ENCODE data around the gene RETREG2. TPM values are rescaled to one million over a fixed set of nuclear protein-coding genes. Genes with fewer than 3 reads are reported as not detected.

Gene RETREG2
- total RNA-seq, 4 donors from 2014 or later, result 37.8 to 226 (median 102) TPM

GRCh38 chr2:219178377-219179175 lies 501 bp downstream of the RETREG2 start:
- intact Hi-C loops (cut with DNase I; ENCODE audit: low total_unique reads) (no loop called here), in situ Hi-C loops (cut with MboI; ENCODE audit: low pct_ligation_motif_present in 1 of 4, low pct_unique_long_range_greater_than_20kb in 1 of 4, low sequenced_read_pairs in 3 of 4) (loop anchor here in 2 of 4 donors (10.0 kb wide), 1 partner anchor 116 kb away; no protein-coding TSS in a partner anchor)
- Histone ChIP-seq H3K9me3 (no peaks in the 10 kb centered on the region), H3K27me3 (no peaks in the 10 kb centered on the region), H3K4me1 (peaks cover 14 to 63% (median 38%) of the 10 kb centered on the region in 4 donors), H3K27ac (peak overlapping the region; percentile 93 to 100 (median 96)), H3K36me3 (peaks cover 0 to 41% (median 15%) of the 10 kb centered on the region in 4 donors), H3K4me3 (peak overlapping the region; percentile 57 to 98 (median 84))
- TF ChIP-seq CTCF (IDR thresholded peaks at IDR 0.05) (peak in 1 of 5 experiments; percentile 6), EP300 (IDR thresholded peaks at IDR 0.05; ENCODE audit: low read depth) (no peak), POLR2A (IDR thresholded peaks at IDR 0.05) (no peak), POLR2AphosphoS5 (IDR thresholded peaks at IDR 0.05) (no peak)
- DNase-seq, result peak; percentile 55
- WGBS, 2 donors (ENCODE audit: low coverage in 1 of 2), result 0 to 3% methylated on average over 8 to 20 of the region's 45 CpGs

GRCh38 chr2:219179601-219180465 lies 1.8 kb downstream of the RETREG2 start:
- Histone ChIP-seq H3K27me3 (no peaks in the 10 kb centered on the region), H3K9me3 (no peaks in the 10 kb centered on the region), H3K36me3 (peaks cover 0 to 43% (median 10%) of the 10 kb centered on the region in 4 donors), H3K4me3 (peak overlapping the region in 1 of 4 donors; percentile 87), H3K4me1 (peaks cover 14 to 62% (median 34%) of the 10 kb centered on the region in 4 donors), H3K27ac (no peak overlapping the region)
- 94 to 96% methylated on average over 3 to 9 of the region's 9 CpGs for WGBS, 2 donors (ENCODE audit: low coverage in 1 of 2)
- in situ Hi-C loops (cut with MboI; ENCODE audit: low pct_ligation_motif_present in 1 of 4, low pct_unique_long_range_greater_than_20kb in 1 of 4, low sequenced_read_pairs in 3 of 4) (loop anchor here in 2 of 4 donors (10.0 kb wide), 1 partner anchor 115 kb away; no protein-coding TSS in a partner anchor), intact Hi-C loops (cut with DNase I; ENCODE audit: low total_unique reads) (no loop called here)
- DNase-seq, result no peak
- no peak for TF ChIP-seq EP300 (IDR thresholded peaks at IDR 0.05; ENCODE audit: low read depth)
- TF ChIP-seq POLR2AphosphoS5 (IDR thresholded peaks at IDR 0.05), result no peak
- TF ChIP-seq POLR2A (IDR thresholded peaks at IDR 0.05), result no peak
- TF ChIP-seq CTCF (IDR thresholded peaks at IDR 0.05), result no peak

GRCh38 chr2:219180961-219181360 lies 2.9 kb downstream of the RETREG2 start:
- intact Hi-C loops (cut with DNase I; ENCODE audit: low total_unique reads), result no loop called here
- peaks cover 0 to 41% (median 9%) of the 10 kb centered on the region in 4 donors for H3K36me3 ChIP-seq
- H3K4me1 ChIP-seq, result peaks cover 9 to 51% (median 26%) of the 10 kb centered on the region in 4 donors
- no peak overlapping the region for H3K27ac ChIP-seq
- in situ Hi-C loops (cut with MboI; ENCODE audit: low pct_ligation_motif_present in 1 of 4, low pct_unique_long_range_greater_than_20kb in 1 of 4, low sequenced_read_pairs in 3 of 4), result no loop called here
- H3K4me3 ChIP-seq, result no peak overlapping the region
- 89% methylated on average over 5 of the region's 5 CpGs; no CpG with 5 or more reads in 1 of the 2 donors for WGBS, 2 donors (ENCODE audit: low coverage in 1 of 2)
- no peaks in the 10 kb centered on the region for H3K9me3 ChIP-seq
- DNase-seq, result no peak
- no peaks in the 10 kb centered on the region for H3K27me3 ChIP-seq
- TF ChIP-seq CTCF (IDR thresholded peaks at IDR 0.05), result no peak
- TF ChIP-seq POLR2A (IDR thresholded peaks at IDR 0.05), result no peak
- no peak for TF ChIP-seq EP300 (IDR thresholded peaks at IDR 0.05; ENCODE audit: low read depth)
- no peak for TF ChIP-seq POLR2AphosphoS5 (IDR thresholded peaks at IDR 0.05)

GRCh38 chr2:219181531-219181930 lies 3.5 kb downstream of the RETREG2 start:
- peaks cover 9 to 50% (median 24%) of the 10 kb centered on the region in 4 donors for H3K4me1 ChIP-seq
- no peak for DNase-seq
- intact Hi-C loops (cut with DNase I; ENCODE audit: low total_unique reads), result no loop called here
- no peak for TF ChIP-seq EP300 (IDR thresholded peaks at IDR 0.05; ENCODE audit: low read depth)
- no peak for TF ChIP-seq POLR2AphosphoS5 (IDR thresholded peaks at IDR 0.05)
- peaks cover 0 to 41% (median 9%) of the 10 kb centered on the region in 4 donors for H3K36me3 ChIP-seq
- H3K9me3 ChIP-seq, result no peaks in the 10 kb centered on the region
- H3K27me3 ChIP-seq, result no peaks in the 10 kb centered on the region
- in situ Hi-C loops (cut with MboI; ENCODE audit: low pct_ligation_motif_present in 1 of 4, low pct_unique_long_range_greater_than_20kb in 1 of 4, low sequenced_read_pairs in 3 of 4), result no loop called here
- WGBS, 2 donors (ENCODE audit: low coverage in 1 of 2), result 91 to 94% methylated on average over 5 to 6 of the region's 6 CpGs
- no peak overlapping the region for H3K4me3 ChIP-seq
- H3K27ac ChIP-seq, result peak overlapping the region in 2 of 4 donors; percentile 71 to 79

Measured in transverse colon (tissue), 4 donors.